Left ventricle myocardium inferior (tissue), 1 donor: Measurements from ENCODE around the gene INSIG1. TPM values are rescaled to one million over a fixed set of nuclear protein-coding genes. Genes with fewer than 3 reads are reported as not detected.

ENCODE experiments used
- DNase-seq: peaks from one replicate; pipeline ENCODE4 v3.0.0-alpha.2; 2020
- H3K27ac ChIP-seq: fragments of 200-600 bp; replicated peaks from 2 replicates; pipeline ENCODE4 v1.8.0; 2021
- H3K27me3 ChIP-seq: fragments of 200-600 bp; 2 replicates; pipeline ENCODE4 v1.8.0; 2021; ENCODE audit warnings: low read depth
- H3K36me3 ChIP-seq: fragments of 200-600 bp; 2 replicates; pipeline ENCODE4 v1.8.0; 2021
- H3K4me1 ChIP-seq: fragments of 200-600 bp; 2 replicates; pipeline ENCODE4 v1.8.0; 2021
- H3K4me3 ChIP-seq: fragments of 200-600 bp; 2 replicates; pipeline ENCODE4 v1.8.0; 2021; ENCODE audit warnings: mild to moderate bottlenecking, moderate library complexity
- H3K9me3 ChIP-seq: fragments of 200-600 bp; replicated peaks from 2 replicates; pipeline ENCODE4 v1.8.0; 2021
- CTCF ChIP-seq: fragments of 200-600 bp; IDR thresholded peaks from 2 replicates; pipeline ENCODE4 v1.8.0; 2021; ENCODE audit warnings: antibody characterized with exemption, mild to moderate bottlenecking, borderline replicate concordance
- intact Hi-C: fragments of 100-400 bp; cut with micrococcal nuclease; formaldehyde crosslinking; loops from one replicate; pipeline ENCODE4 v1.11.0; 2022
- total RNA-seq: library from RNA; stranded (reverse); fragmentation: NEBNext Ultra II Directional; extraction: Animal tissue kit (Norgen Biotek cat#: 25700); gene quantifications from one replicate; pipeline ENCODE4 v1.2.1, GENCODE V29; 2021
- donor health status: DM: no; HTN: yes; CAD: no; lungs with severe emphysema.

The INSIG1 gene
- total RNA-seq, 1 donor from 2014 or later: 7.5 TPM

DNA sequence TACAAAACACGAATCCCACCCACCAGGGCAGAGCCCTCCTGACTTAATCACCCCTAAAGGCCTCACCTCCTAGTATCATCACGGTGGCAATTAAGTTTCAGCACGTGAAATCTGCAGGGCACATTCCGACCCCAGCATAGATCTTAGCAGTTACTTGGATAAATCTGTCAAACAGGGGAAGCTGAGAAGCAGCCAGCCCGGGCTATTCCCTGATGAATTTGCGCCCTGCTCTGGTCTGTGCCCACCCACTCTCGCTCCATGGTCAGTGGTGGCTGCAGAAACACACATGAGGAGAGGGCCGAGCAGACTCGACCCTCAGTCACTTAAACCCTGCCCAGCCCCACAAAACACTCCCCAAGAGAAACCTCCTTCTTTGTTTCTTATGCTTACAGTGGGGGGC lies 28.7 kb downstream of the INSIG1 start:
- Histone ChIP-seq H3K27me3 (peaks cover 64% of the 10 kb centered on the region), H3K4me1 (no peaks in the 10 kb centered on the region), H3K4me3 (no peak overlapping the region), H3K36me3 (no peaks in the 10 kb centered on the region), H3K9me3 (no peaks in the 10 kb centered on the region), H3K27ac (no peak overlapping the region)
- intact Hi-C loops: no loop called here
- DNase-seq: no peak
- no peak for TF ChIP-seq CTCF

GRCh38 chr7:155327590-155328320 lies 30.1 kb downstream of the INSIG1 start:
- H3K9me3 ChIP-seq: no peaks in the 10 kb centered on the region
- no peaks in the 10 kb centered on the region for H3K4me1 ChIP-seq
- no peak for TF ChIP-seq CTCF
- no peaks in the 10 kb centered on the region for H3K36me3 ChIP-seq
- DNase-seq: no peak
- peaks cover 53% of the 10 kb centered on the region for H3K27me3 ChIP-seq
- H3K4me3 ChIP-seq: no peak overlapping the region
- intact Hi-C loops: no loop called here
- no peak overlapping the region for H3K27ac ChIP-seq

DNA sequence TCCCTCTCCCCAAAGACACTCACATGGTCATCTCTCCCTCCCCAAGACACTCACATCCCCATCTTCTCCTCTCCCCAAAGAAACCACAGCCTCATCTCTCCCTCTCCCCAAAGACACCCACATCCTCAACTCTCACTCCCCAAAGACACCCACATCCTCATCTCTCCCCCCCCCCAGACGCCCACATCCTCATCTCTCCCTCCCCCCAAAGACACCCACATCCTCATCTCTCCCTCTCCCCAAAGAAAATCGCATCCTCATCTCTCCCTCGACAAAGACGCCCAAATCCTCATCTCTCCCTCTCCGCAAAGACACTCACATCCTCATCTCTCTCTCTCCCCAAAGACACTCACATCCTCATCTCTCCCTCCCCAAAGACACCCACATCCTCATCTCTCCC lies 31.5 kb downstream of the INSIG1 start:
- no peak overlapping the region for H3K4me3 ChIP-seq
- TF ChIP-seq CTCF: no peak
- peaks cover 52% of the 10 kb centered on the region for H3K27me3 ChIP-seq
- H3K9me3 ChIP-seq: no peaks in the 10 kb centered on the region
- intact Hi-C loops: no loop called here
- no peak overlapping the region for H3K27ac ChIP-seq
- no peaks in the 10 kb centered on the region for H3K36me3 ChIP-seq
- no peak for DNase-seq
- H3K4me1 ChIP-seq: no peaks in the 10 kb centered on the region

- H3K9me3 ChIP-seq: no peaks in the 10 kb centered on the region
- H3K36me3 ChIP-seq: no peaks in the 10 kb centered on the region
- intact Hi-C loops: no loop called here
- no peak overlapping the region for H3K4me3 ChIP-seq
- TF ChIP-seq CTCF: no peak
- H3K27ac ChIP-seq: no peak overlapping the region
- peaks cover 37% of the 10 kb centered on the region for H3K27me3 ChIP-seq
- DNase-seq: no peak
- no peaks in the 10 kb centered on the region for H3K4me1 ChIP-seq
These were observed 33.7 kb downstream of the INSIG1 start for GRCh38 chr7:155331396-155331795.

DNA sequence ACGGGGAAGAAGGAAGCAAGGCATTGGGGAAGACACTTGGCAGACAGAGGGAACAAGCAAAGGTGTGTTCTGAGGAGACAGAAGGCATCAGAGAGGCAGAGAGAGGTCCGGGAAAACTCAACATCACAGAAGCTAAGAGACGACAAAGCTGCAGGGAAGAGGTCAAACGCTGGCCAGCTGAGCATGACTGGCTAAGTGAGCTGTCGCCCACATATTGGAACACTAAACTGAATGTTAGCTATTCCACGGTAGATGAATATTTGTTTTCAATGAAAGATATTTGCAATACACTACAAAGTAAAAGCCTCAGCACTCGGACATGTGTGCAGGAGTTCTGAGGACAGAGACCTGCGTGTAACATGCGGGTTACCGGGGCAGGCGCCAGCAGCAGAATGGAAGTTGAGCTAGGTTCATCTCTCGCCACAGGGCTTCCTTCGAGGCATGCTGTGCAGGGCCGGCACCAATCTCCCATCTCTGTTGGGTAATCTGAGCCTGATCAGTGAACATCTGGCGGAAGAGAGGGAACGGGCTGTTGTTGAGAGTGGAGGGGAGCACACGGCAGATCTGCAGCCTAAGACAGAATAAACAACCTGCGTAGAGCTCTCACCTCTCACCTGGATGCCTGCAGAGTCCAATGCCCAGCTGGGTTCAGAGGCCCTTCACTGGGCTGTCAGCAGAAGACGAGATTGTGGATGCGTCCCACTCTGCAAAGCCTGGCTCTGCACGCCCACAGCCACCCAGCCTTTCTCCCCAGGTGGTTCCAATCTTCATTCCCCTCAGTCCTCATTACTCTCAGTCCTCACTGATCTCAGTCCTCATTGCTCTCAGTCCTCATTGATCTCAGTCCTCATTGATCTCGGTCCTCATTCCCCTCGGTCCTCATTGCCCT lies 35.9 kb downstream of the INSIG1 start:
- Histone ChIP-seq H3K27me3 (peaks cover 39% of the 10 kb centered on the region), H3K9me3 (no peaks in the 10 kb centered on the region), H3K4me3 (no peak overlapping the region), H3K36me3 (no peaks in the 10 kb centered on the region), H3K4me1 (no peaks in the 10 kb centered on the region), H3K27ac (no peak overlapping the region)
- DNase-seq: no peak
- no peak for TF ChIP-seq CTCF
- intact Hi-C loops: no loop called here
